SIG-M5 treated with dmso at 0.1 percent for 504 hours (cell line): ENCODE measurements around the gene AREG.

Experiments
- DNase-seq: peaks from one replicate; lab custom pipeline; 2025; ENCODE audit not compliant: unreplicated experiment; lab: John Stamatoyannopoulos, UW

Gene AREG

DNA sequence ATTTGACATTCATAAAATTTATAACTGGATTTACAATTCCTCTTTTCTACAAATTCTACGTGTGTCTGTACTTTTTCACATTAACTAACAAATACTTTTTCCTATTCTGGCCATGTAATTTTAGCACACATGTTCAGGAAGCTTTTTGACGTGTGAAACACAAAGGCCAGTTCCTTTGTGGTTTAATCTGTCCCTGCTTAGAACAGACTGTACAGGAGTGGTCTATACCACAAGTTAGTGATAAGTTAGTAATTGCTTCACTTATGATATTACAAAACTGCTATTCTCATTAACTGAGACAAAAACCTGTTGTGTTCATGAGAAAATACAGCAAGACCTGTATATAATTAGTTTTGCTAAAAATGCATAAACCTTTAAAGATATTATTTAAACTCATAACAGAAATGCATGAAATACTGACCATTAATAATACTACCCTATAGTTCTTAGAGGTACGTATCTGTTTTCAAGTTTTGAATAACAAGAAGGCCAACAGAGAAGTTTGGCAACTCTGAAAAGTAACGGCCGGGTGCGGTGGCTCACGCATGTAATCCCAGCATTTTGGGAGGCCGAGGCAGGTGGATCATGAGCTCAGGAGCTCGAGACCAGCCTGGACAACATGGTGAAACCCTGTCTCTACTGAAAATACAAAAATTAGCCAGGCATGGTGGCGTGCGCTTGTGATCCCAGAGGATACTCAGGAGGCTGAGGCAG, 13.7 kb upstream of the AREG start:
- DNase-seq, result no peak

DNA sequence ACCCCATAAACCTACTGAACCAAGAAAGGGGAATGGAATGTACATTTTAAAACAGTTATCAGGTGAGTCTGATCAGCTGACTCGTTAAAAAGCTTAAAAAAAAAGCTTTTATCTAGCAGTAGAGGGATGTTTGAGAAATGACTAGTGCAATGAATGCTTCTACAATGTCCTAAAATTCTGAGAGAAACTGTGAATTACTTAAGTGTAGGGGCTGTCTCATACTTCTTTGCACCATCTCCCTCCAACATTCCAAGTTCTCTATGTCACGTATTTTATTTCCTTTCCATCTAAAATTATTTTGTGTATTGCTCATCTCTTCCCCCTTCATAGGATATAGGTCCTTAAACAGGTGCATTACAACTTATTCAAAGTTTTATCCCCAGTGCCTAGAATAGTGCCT, 11.9 kb upstream of the AREG start:
- no peak for DNase-seq

DNA sequence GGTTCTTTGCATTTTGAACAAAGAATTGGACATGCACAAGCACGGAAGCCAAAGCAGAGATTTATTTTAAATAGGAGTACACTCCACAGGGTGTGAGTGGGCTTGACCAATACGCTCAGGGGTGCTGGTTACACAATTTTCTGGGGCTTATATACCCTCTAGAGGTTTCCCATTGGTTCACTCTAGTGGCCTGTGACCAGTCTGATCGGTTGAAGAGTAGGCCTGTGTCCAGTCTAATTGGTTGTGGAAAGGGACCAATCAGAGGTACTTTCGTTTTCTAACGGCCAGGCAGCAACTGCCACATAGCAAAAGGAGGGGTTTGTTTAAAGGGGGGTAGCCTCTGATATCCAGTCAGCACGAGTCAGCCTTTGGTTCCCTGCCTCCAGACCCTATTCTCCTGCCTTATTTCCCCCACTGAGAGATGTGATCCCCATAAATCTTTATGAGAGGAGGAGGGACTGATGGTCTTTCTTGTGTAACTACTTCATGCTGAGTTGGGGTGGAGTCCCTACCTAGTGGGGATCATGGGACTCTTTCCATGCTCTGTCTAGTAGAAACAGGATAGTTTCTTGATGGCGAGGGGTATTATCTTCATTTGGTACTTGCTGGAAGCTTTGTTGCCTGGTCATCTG, 11.3 kb upstream of the AREG start:
- DNase-seq, result no peak

DNA sequence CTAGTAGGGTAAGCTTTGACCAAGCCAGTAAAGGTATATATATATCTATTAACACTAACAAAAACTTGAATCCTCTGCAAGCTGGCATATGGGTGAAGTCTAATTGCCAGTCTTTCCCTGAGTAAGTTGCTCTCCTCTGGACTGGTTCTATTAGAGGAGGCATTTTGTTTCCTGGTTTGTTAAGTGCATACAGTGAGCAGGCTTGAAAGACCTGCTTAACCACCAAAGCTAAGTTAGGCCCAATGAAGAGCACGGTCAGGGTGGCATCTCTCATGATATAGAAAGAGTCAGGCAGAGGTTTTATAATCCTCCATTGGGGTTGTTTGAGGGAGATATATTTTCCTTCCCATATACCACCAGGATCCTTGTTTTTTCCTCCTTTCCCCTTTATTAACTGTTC, 9.6 kb upstream of the AREG start:
- DNase-seq, result no peak

DNA sequence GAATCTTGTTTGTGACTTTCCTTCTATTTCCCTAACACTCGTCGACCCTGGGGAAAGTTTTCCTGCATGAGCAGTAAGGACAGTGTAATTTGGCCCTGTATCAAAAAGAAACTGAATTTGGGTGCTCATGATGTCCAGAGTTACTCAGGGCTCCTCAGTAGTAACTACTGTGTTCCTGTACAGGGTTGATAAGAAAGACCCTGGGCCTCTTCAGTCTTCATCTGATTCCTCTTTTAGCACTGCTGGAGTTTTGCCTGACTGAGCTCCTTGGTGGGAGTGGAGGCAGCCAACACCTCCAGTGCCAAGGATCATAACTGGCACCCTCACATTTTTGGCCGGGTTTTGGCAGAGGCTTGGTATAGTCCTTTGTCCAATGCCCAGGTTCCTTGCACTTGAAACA, 7.1 kb upstream of the AREG start:
- DNase-seq, result no peak

DNA sequence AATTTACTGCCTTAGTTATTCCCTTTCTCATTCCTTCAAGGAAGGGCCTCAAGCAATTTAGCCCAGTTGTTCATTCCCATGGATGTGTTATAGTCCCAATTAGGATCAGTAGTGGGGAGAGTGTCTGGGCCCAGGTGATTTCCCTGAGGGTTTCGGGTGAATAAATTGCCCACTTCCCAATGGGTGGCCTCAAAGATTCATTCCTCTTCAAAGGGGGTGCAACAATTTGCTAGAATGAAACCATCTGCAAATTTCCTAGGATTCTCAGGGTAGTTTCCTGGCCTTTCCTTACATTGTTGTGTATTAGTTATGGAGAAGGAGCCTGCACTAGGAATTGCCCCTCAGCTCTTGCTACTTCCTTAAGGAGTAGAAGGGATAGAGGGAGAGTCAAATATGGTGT, 6.3 kb upstream of the AREG start:
- DNase-seq, result no peak

DNA sequence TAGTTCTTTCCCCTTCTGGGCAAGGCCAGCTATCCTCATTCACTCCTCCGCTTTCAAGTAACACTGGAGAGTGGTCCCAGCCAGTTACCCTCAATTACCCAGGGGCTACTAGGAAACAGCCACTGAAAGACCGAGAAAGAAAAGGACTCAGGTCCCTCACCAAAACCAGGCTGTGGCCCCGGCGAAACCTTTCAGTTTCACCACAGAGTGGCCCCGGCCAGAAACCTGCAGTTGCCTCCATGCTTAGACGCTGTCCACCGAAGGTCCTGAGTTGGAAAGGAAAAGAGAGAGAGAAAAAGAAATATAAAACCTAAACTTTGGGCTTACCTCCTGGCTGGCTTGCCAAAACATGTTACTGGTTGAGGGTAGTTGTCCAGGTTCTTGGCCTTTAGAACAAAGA, 5.0 kb upstream of the AREG start:
- DNase-seq, result no peak

DNA sequence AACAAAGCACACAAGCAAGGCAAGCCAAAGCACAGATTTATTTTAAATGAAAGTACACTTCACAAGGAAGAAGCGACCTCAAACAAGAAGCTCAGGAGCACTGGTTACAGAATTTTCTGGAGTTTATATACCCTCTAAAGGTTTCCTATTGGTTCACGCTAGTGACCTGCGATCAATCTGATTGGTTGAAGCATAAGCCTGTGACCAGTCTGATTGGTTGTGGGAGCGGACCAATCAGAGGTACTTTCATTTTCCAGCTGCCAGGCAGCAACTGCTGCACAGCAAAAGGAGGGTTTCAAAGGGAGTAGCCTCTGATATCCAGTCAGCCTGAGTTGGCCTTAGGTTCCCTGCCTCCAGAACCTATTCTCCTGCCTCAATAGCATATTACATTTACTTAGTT, 4.6 kb upstream of the AREG start:
- no peak for DNase-seq

DNA sequence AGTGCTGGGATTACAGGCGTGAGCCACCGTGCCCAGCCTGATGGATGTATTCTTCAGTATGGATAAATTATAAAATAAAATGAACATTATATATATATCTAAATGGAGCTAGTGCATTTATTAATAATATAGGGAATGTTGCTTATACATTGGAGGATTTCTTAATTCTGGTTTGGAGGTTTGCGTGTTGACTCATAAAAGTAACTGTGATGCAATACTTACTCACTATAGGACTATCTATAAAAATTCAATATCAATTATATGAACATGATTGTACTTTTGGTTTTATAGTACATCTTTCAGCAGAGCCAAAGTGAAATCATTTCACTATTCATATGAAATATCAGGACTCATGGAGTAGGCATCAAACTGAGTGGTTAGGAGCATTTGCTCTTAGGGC, 3.2 kb upstream of the AREG start:
- DNase-seq, result no peak

DNA sequence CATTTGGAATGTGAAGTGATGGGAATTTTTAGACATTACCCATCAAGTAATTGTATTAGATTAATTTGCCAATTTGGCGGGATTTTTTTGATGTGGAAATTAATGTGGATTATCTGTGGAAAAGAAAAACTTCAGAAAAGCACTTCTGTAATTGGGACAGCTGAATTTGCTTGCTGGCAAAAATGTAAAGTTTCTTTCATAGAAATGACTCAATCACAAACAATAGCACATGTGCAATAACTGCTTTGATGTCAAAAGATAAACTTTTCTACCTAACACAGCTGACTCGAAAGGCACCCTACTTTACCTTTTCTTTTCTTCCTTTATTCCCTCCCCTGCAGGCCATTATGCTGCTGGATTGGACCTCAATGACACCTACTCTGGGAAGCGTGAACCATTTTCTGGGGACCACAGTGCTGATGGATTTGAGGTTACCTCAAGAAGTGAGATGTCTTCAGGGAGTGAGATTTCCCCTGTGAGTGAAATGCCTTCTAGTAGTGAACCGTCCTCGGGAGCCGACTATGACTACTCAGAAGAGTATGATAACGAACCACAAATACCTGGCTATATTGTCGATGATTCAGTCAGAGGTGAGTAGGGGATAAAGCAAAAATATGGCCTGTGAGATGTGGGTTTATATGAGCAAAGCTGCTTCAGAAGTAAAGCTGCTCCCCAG, 1.4 kb downstream of the AREG start:
- DNase-seq, result no peak

DNA sequence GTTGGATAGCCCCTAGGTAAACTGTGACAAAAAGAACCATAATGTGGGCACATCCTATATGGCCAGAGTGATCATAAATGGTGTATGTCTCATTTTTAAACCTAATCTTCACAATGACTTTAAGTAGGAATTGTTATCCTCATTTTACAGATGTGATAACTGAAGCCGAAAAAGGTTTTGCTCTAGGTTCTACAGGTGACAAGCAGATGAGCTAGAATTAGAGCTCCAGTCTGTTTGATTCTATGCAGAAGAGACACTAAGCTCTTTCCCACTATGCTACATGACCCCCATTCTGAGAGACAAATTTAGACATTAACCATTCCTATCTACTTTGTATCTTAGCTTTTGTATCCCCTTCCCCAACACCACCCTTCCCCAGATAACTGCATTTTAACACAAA, 2.0 kb downstream of the AREG start:
- DNase-seq, result no peak

DNA sequence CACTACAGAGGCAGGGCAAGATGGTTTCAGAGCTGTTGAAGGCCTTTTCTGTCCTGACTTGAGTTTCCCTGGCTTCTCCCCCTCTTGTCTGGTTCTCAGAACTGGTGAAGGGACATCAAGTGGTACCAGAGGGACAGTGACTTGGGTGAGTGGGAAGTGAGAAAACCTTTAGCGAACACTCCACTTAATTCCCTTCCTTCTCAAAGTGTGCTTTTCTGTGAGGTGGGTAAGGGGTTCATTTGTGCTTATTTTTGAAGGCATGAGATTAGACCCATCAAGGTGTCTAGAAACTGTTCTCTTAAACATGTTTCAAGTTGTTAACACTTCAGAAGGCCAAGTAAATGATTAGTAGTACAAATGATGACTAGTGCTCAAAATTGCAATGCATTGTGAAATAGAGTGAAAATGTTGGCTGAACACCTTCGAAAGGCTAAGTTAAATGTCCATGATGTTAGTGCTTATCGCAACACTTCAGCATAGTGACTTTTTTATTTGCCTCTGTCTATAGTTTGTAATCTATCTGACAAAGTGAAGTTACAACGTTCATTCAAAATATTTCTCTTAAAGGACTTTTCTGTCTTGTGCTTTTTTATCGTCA, 2.8 kb downstream of the AREG start:
- DNase-seq, result no peak

DNA sequence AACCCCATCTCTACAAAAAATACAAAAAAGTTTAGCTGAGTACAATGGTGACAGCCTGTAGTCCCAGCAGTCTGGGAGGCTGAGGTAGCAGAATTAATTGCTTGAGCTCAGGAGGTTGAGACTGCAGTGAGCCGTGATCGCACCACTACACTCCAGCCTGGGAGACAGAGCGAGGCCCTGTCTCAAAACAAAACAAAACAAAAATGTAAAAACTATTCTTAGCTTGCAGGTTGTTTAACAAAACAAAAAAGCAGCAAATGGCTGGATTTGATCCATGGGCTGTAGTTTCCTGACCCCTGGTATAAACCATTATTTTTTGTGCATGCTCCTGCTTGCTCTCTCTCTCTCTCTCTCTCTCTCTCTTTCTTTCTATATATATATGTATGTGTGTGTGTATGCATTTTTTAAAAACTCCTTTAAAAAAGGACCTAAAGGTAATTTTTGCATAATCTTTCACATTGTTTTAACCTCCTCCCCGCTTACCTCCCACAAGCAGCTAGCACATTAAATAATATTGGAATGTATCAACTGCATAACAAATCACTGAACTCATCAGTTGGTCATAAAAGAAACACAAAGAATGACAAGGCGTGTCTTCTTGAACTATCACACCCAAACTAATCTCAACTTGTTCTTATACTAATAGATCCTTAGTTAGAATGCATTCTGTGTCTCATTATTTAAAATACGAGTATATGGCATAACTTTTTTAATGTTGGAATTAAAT, 4.8 kb downstream of the AREG start:
- no peak for DNase-seq

DNA sequence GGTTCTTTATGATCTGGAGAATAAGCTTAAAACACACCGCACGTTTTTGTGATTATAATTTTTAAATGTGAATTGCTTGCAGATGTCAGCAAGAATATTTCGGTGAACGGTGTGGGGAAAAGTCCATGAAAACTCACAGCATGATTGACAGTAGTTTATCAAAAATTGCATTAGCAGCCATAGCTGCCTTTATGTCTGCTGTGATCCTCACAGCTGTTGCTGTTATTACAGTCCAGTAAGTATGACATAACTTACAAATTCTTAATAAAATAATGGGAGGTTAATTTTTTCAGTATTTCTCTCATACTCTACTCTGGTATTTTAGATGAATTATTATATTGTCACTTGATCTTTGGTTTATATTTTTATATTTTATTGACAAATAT, 5.4 kb downstream of the AREG start:
- DNase-seq, result no peak

DNA sequence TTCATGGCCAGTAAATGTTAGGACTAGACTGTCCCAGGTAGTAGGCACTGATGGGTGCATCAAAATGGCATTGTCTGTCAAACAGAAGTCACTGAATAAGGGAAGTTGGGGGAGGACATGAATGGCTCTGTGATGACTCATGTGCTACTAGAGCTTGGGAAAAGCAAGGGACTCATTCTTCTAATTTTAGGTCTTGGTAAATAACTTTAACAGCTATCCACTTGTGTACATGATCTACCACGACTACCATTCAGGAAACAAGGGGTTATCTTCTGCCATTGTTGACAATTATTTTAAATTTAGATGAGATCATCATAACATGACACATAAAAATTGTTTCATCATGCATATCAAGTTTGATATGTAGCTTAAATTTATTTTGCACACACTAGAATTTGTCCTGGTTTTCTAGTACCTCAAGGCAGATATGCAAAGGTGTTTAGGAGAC, 6.3 kb downstream of the AREG start:
- DNase-seq, result peak; percentile 15

DNA sequence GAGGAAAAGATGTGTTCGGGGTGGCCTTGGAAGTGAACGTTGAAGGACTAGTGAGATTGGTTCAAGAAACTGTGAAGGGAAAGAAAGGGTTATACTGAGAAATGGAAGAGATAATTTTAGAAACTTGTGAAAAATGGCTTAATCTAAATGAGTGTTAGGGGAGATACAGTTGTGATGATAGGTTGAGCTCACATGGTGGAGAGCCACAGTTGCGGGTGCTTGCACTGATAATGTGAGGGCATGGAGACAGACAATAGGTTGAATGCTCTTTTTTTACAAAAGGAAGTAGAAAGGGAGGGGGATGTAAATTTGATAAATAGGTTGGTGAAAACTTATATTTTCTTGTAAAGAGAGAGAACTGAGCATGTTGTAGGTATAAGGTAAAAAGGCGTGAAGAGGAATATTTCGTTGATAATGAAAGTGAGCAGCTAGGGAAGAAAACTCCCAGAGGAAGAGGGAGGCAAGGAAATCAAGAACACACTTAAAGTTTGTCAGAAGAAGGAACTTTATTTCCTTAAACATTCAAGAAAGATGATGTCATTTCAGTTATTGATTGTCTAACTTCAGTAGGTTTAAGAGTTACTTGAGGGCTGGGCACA, 8.2 kb downstream of the AREG start:
- DNase-seq, result no peak

DNA sequence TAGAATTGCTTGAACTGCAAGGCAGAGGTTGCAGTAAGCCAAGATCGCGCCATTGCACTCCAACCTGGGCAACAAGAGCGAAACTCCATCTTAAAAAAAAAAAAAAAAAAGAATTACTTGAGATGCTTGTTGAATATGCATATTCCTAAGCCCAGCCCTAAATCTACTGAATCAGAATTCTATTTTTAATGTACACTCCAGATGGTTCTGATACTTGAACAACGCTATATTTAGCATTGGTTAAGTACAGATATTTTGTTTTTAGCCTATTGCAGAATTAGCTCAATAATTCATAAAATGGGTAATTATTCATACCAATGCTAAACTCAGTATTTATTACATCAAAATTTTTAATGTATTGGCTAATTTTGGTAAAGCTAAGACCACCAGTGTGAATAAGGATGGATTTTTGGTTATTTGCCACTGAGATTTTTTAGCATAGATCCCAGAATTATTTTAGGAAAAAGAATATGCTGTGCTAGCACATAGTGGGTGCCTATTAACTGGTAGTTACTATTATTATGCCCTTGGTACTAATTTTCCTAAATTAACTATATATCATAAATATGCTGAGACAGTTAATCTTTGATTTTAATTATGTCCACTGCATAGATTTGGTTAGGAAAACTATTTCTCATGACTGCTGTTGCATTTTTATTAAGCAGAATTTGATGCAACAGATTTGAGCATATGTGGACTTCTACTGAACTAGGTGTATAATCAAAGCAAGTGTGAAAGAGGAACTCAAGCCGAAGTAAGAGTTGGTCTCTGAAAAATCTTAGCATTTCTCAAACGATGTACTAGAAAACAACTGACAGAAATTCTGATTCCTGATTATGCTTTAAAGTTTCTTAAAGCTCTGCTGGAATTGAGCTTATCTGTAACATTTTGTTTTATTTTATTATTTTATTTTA, 9.2 kb downstream of the AREG start:
- no peak for DNase-seq

DNA sequence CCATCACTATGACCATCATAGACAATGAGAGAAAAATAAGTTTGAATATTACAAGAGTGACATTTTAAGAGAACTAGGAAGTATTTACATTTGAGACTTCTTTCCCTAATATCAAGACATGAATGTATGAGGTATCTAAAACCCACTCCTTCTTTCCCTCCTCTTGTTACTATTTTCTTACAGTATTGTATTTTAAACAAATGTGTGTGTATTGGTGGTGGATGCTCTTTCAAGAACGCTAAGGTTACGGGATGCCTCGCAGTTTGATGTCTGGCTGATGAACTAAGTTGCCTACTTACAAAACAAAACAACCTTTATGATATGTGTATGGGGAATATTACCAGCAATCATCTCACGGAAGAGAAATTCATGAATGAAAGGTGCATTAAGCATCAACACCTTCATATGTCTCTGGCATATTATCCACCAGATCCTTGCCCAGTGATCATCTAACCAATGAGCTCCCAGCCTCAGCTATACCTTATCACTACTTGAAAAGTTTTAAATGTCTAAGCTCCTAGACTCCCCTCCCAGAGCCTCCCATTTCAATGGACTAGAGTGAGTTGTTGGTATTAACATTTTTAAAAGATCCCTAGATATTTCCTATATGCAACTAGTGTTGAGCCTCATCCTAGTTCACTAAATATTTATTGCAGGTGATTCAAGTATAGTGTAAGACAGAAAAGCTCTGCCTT, 10.6 kb downstream of the AREG start:
- DNase-seq, result no peak

DNA sequence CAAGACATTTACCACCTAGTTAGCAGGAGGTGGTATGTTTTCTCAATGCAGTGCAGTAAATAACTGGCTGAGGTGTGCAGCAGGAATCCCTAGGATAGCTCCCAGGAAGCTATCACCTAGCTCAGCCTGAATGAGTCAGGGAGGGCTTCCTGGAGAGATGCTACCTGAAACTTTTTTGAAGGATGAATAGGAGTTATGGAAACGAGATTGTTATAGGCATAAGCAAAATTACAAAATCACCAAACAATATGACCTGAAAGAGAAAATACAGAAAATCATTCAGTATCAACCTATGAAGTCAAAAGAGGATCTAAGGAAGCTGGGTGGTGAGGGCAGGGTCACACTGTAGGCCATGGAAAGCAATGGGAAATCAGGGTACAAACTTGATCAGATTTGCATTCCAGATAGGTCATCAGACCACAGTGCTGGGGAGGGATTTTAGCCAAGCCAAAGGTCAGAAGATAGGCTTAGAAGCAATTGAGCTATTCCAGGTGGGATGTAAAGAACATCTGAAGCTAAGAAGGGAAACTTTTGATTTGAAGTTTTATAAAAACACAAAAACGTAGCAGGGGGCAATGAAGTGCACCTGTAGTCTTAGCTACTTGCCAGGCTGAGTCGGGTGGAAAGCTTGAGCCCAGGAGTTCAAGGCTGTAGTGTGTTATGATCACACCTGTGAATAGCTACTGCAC, 11.3 kb downstream of the AREG start:
- DNase-seq, result no peak
